ENCODE data around the gene TRIM14.
A peak's percentile ranks its signal among the peaks of the same experiment; 100 is the strongest.

Gene TRIM14

DNA sequence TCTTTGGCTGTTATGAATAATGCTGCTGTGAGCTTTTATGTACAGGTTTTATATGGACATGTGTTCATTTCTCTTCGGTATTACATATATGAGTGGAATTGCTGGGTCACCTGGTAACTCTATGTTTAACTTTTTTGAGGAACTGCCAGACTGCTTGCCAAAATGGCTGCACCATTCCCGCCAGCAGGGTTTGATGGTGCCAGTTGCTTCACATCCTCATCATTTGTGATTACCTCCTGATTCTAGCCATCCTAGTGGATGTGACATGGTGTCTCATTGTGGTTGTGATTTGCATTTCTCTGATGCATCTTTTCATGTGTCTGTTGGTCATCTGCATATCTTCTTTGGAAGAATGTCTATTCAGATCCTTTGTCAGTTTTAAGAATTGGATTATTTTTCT is 51.8 kb downstream of the TRIM14 start:
- no peak for DNase-seq (ENCODE audit: extremely low spot score)
- ChIA-PET CTCF (no interaction called here), POLR2A (interaction anchor here (1.1 kb wide), 1 partner anchor 9 kb away, joined by 5 read pairs; no protein-coding TSS in a partner anchor)
- TF ChIP-seq SP1 (IDR thresholded peaks at IDR 0.05) = no peak
- TF ChIP-seq, protein P1, sequence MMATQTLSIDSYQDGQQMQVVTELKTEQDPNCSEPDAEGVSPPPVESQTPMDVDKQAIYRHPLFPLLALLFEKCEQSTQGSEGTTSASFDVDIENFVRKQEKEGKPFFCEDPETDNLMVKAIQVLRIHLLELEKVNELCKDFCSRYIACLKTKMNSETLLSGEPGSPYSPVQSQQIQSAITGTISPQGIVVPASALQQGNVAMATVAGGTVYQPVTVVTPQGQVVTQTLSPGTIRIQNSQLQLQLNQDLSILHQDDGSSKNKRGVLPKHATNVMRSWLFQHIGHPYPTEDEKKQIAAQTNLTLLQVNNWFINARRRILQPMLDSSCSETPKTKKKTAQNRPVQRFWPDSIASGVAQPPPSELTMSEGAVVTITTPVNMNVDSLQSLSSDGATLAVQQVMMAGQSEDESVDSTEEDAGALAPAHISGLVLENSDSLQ (IDR thresholded peaks at IDR 0.05) = no peak
- TF ChIP-seq BHLHE40 (IDR thresholded peaks at IDR 0.05; ENCODE audit: borderline replicate concordance) = no peak
- no peak for TF ChIP-seq L3MBTL2 (conservative IDR thresholded peaks at IDR 0.05)
- TF ChIP-seq SUZ12 (IDR thresholded peaks at IDR 0.05) = no peak
- no peak for TF ChIP-seq ELF4 (IDR thresholded peaks at IDR 0.05)
- TF ChIP-seq TARDBP (IDR thresholded peaks at IDR 0.05) = no peak
- no peak for TF ChIP-seq NFRKB (IDR thresholded peaks at IDR 0.05)
- TF ChIP-seq ARNT (IDR thresholded peaks at IDR 0.05) = no peak
- no peak for TF ChIP-seq FOXA1 (IDR thresholded peaks at IDR 0.05)
- no peak for TF ChIP-seq ZNF384 (IDR thresholded peaks at IDR 0.05)
- TF ChIP-seq FOXK2 (IDR thresholded peaks at IDR 0.05) = no peak
- no peak for TF ChIP-seq LEF1 (IDR thresholded peaks at IDR 0.05; ENCODE audit: borderline replicate concordance)
- no peak for TF ChIP-seq CTBP1 (IDR thresholded peaks at IDR 0.05; ENCODE audit: borderline replicate concordance)
- no peak for TF ChIP-seq FOXM1 (IDR thresholded peaks at IDR 0.05; ENCODE audit: borderline replicate concordance)
- TF ChIP-seq HDGF (IDR thresholded peaks at IDR 0.05; ENCODE audit: borderline replicate concordance) = no peak

GRCh38 chr9:98066235-98066634 is 52.8 kb downstream of the TRIM14 start:
- ChIA-PET POLR2A (no interaction called here), CTCF (no interaction called here)
- no peak for TF ChIP-seq FOXK2 (IDR thresholded peaks at IDR 0.05)
- no peak for TF ChIP-seq ELF4 (IDR thresholded peaks at IDR 0.05)
- no peak for TF ChIP-seq ARNT (IDR thresholded peaks at IDR 0.05)
- no peak for TF ChIP-seq ZNF384 (IDR thresholded peaks at IDR 0.05)
- TF ChIP-seq BHLHE40 (IDR thresholded peaks at IDR 0.05; ENCODE audit: borderline replicate concordance) = no peak
- no peak for TF ChIP-seq HDGF (IDR thresholded peaks at IDR 0.05; ENCODE audit: borderline replicate concordance)
- no peak for TF ChIP-seq LEF1 (IDR thresholded peaks at IDR 0.05; ENCODE audit: borderline replicate concordance)
- no peak for TF ChIP-seq SUZ12 (IDR thresholded peaks at IDR 0.05)
- no peak for TF ChIP-seq FOXA1 (IDR thresholded peaks at IDR 0.05)
- TF ChIP-seq NFRKB (IDR thresholded peaks at IDR 0.05) = no peak
- no peak for TF ChIP-seq CTBP1 (IDR thresholded peaks at IDR 0.05; ENCODE audit: borderline replicate concordance)
- no peak for DNase-seq (ENCODE audit: extremely low spot score)

GRCh38 chr9:98064623-98065392 is 54.2 kb downstream of the TRIM14 start:
- POLR2A ChIA-PET = no interaction called here
- DNase-seq (ENCODE audit: extremely low spot score) = no peak
- TF ChIP-seq SP1 (IDR thresholded peaks at IDR 0.05) = no peak
- TF ChIP-seq, protein P1 (IDR thresholded peaks at IDR 0.05) = no peak
- CTCF ChIA-PET = interaction anchor here (0.6 kb wide), 1 partner anchor 41 kb away, joined by 3 read pairs; no protein-coding TSS in a partner anchor

DNA sequence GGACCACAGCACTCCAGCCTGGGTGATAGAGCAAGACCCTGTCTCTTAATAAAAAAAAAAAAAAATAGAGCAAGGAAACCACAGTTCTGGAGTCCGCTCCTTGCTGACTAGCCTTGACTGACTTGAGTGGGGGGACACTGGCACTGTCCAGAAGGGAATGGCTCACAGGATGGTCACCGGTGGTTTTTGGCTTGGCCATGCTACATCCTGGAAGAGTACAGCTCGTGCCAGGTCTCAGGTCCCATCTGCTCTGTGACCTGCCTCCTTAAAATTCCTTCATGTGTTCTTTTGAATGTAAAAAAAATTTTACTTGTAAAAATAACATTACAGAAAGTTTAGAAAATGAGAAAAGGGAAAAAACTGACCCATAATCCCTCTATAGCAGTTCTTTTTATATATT is 56.9 kb downstream of the TRIM14 start:
- DNase-seq (ENCODE audit: extremely low spot score) = no peak
- TF ChIP-seq CTBP1 (IDR thresholded peaks at IDR 0.05; ENCODE audit: borderline replicate concordance) = no peak
- TF ChIP-seq BHLHE40 (IDR thresholded peaks at IDR 0.05; ENCODE audit: borderline replicate concordance) = no peak
- no peak for TF ChIP-seq ELF4 (IDR thresholded peaks at IDR 0.05)
- TF ChIP-seq ZNF384 (IDR thresholded peaks at IDR 0.05) = no peak
- no peak for TF ChIP-seq SUZ12 (IDR thresholded peaks at IDR 0.05)
- TF ChIP-seq FOXA1 (IDR thresholded peaks at IDR 0.05) = no peak
- no peak for TF ChIP-seq NFRKB (IDR thresholded peaks at IDR 0.05)
- TF ChIP-seq, protein P1 (IDR thresholded peaks at IDR 0.05) = no peak
- TF ChIP-seq L3MBTL2 (conservative IDR thresholded peaks at IDR 0.05) = no peak
- POLR2A ChIA-PET = no interaction called here
- CTCF ChIA-PET = no interaction called here

- CTCF ChIA-PET = interaction anchor here (0.6 to 1.4 kb wide), 4 partner anchors 13 to 134 kb away, joined by 3 to 9 read pairs (median 4); no protein-coding TSS in a partner anchor
- peak; percentile 23 for DNase-seq (ENCODE audit: extremely low spot score)
These were observed 61.8 kb downstream of the TRIM14 start for GRCh38 chr9:98057138-98057799.

More at GRCh38 chr9:98057138-98057799, 61.8 kb downstream of the TRIM14 start:
- POLR2A ChIA-PET = interaction anchor here (0.8 to 3.3 kb wide), 5 partner anchors 10 to 198 kb away, joined by 3 to 12 read pairs (median 3); partner anchors contain the start of genes TBC1D2 and TRMO
- TF ChIP-seq, protein P1 (IDR thresholded peaks at IDR 0.05) = peak; percentile 79
- TF ChIP-seq FOXK2 (IDR thresholded peaks at IDR 0.05) = no peak
- TF ChIP-seq L3MBTL2 (conservative IDR thresholded peaks at IDR 0.05) = 0 out of 2 replicates have a peak, but pooled peaks have one; percentile 36
- no peak for TF ChIP-seq FOXA1 (IDR thresholded peaks at IDR 0.05)

All from HEK293T (cell line).